Liver (tissue), 9 donors: ENCODE results near the gene CLEC16A. TPM values are rescaled to one million over a fixed set of nuclear protein-coding genes. Genes with fewer than 3 reads are reported as not detected.

ENCODE experiments used
- DNase-seq: peaks from one replicate; pipeline ENCODE4 v3.0.0-alpha.2; 2017; ENCODE audit warnings: low spot score
- H3K27ac ChIP-seq, 2 donors: one replicate each; pipeline ENCODE4 v1.7.0; 2013; ENCODE audit warnings: inconsistent platforms in 2 of 2, low read length in 2 of 2, control low read depth in 1 of 2, low read depth in 1 of 2, mild to moderate bottlenecking in 1 of 2
- H3K27me3 ChIP-seq, 4 donors: one replicate each; pipeline versions ENCODE4 v1.6.1 to v1.7.0; 2013; ENCODE audit warnings: low read length in 3 of 4, inconsistent platforms in 1 of 4, mild to moderate bottlenecking in 1 of 4, moderate library complexity in 1 of 4; ENCODE audit not compliant: control insufficient read depth in 4 of 4, insufficient read depth in 4 of 4
- H3K36me3 ChIP-seq, 4 donors: one replicate each; pipeline versions ENCODE4 v1.6.1 to v1.7.0; 2013; ENCODE audit warnings: low read length in 3 of 4, mild to moderate bottlenecking in 3 of 4, low read depth in 1 of 4, moderate library complexity in 1 of 4; ENCODE audit not compliant: control insufficient read depth in 4 of 4, insufficient read depth in 3 of 4
- H3K4me1 ChIP-seq, 4 donors: one replicate each; pipeline versions ENCODE4 v1.6.1 to v1.7.0; 2013; ENCODE audit warnings: low read length in 3 of 4, mild to moderate bottlenecking in 3 of 4, moderate library complexity in 1 of 4; ENCODE audit not compliant: control insufficient read depth in 4 of 4, insufficient read depth in 4 of 4
- H3K4me3 ChIP-seq, 3 donors: one replicate each; pipeline versions ENCODE4 v1.6.1 to v1.7.0; 2013; ENCODE audit warnings: low read length in 3 of 3, control low read depth in 1 of 3, low read depth in 1 of 3, mild to moderate bottlenecking in 1 of 3
- H3K9ac ChIP-seq, 2 donors: one replicate each; pipeline ENCODE4 v1.7.0; 2013; ENCODE audit warnings: low read length in 2 of 2, mild to moderate bottlenecking in 2 of 2, moderate library complexity in 2 of 2, control low read depth in 1 of 2, low read depth in 1 of 2
- H3K9me3 ChIP-seq, 4 donors: one replicate each; pipeline versions ENCODE4 v1.6.1 to v1.7.0; 2013; ENCODE audit warnings: low read length in 3 of 4; ENCODE audit not compliant: control insufficient read depth in 4 of 4
- ATF3 ChIP-seq: IDR thresholded peaks from 2 replicates; pipeline ENCODE4 v1.6.1; 2016; ENCODE audit warnings: antibody characterized with exemption
- CTCF ChIP-seq: fragments of 150-350 bp; IDR thresholded peaks from 2 replicates; pipeline ENCODE4 v1.5.1; 2017; ENCODE audit warnings: improper control_type of control experiment, low read depth, low read length; ENCODE audit not compliant: missing input control
- EGR1 ChIP-seq, 2 donors: IDR thresholded peaks; 2 replicates each; pipeline ENCODE4 v1.6.1; 2016 to 2018; ENCODE audit warnings: antibody characterized with exemption in 2 of 2, low read depth in 2 of 2
- FOXA1 ChIP-seq: IDR thresholded peaks from 2 replicates; pipeline ENCODE4 v1.6.1; 2016; ENCODE audit warnings: antibody characterized with exemption
- FOXA2 ChIP-seq: IDR thresholded peaks from 2 replicates; pipeline ENCODE4 v1.6.1; 2016; ENCODE audit warnings: antibody characterized with exemption
- GABPA ChIP-seq, 2 donors: IDR thresholded peaks in 1 of 2; conservative IDR thresholded peaks in 1 of 2; 2 replicates each; pipeline ENCODE4 v1.6.1; 2016; ENCODE audit warnings: antibody characterized with exemption in 2 of 2, mild to moderate bottlenecking in 1 of 2, moderate library complexity in 1 of 2
- HNF4A ChIP-seq, 2 donors: conservative IDR thresholded peaks; 2 replicates each; pipeline ENCODE4 v1.6.1; 2016; ENCODE audit warnings: antibody characterized with exemption in 2 of 2, mild to moderate bottlenecking in 2 of 2
- HNF4G ChIP-seq: IDR thresholded peaks from 2 replicates; pipeline ENCODE4 v1.6.1; 2016; ENCODE audit warnings: antibody characterized with exemption
- JUND ChIP-seq, 2 donors: IDR thresholded peaks; 2 replicates each; pipeline ENCODE4 v1.6.1; 2016; ENCODE audit warnings: antibody characterized with exemption in 2 of 2
- NR2F2 ChIP-seq: IDR thresholded peaks from 2 replicates; pipeline ENCODE4 v1.6.1; 2016; ENCODE audit warnings: antibody characterized with exemption
- RAD21 ChIP-seq, 2 donors: IDR thresholded peaks; 2 replicates each; pipeline ENCODE4 v1.6.1; 2016; ENCODE audit warnings: antibody characterized with exemption in 2 of 2, mild to moderate bottlenecking in 2 of 2
- REST ChIP-seq: IDR thresholded peaks from 2 replicates; pipeline ENCODE4 v1.6.1; 2016; ENCODE audit warnings: antibody characterized with exemption, mild to moderate bottlenecking
- RXRA ChIP-seq, 2 donors: IDR thresholded peaks; 2 replicates each; pipeline ENCODE4 v1.6.1; 2017 to 2018; ENCODE audit warnings: antibody characterized with exemption in 2 of 2, mild to moderate bottlenecking in 1 of 2
- SP1 ChIP-seq: IDR thresholded peaks from 2 replicates; pipeline ENCODE4 v1.6.1; 2018; ENCODE audit warnings: antibody characterized with exemption, mild to moderate bottlenecking
- TAF1 ChIP-seq: conservative IDR thresholded peaks from 2 replicates; pipeline ENCODE4 v1.6.1; 2016; ENCODE audit warnings: antibody characterized with exemption, mild to moderate bottlenecking
- YY1 ChIP-seq: IDR thresholded peaks from 2 replicates; pipeline ENCODE4 v1.6.1; 2016; ENCODE audit warnings: antibody characterized with exemption, mild to moderate bottlenecking
- ZBTB33 ChIP-seq: IDR thresholded peaks from 2 replicates; pipeline ENCODE4 v1.6.1; 2016; ENCODE audit warnings: antibody characterized with exemption
- WGBS: extraction: QIAGEN DNeasy Blood & Tissue Kit; methylation state at CpG from one replicate; pipeline ENCODE4 v1.1.7; 2013; 5-methylcytosine and 5-hydroxymethylcytosine counted together
- polyA plus RNA-seq, 2 donors: library from polyadenylated mRNA; stranded (reverse) in 1 of 2; unstranded in 1 of 2; fragments of 200-250 nt in 1 of 2; fragments of >200 nt in 1 of 2; fragmentation: Nextera tagmentation in 1 of 2; extraction: Ambion mirVana in 1 of 2; gene quantifications; one replicate each; pipeline versions ENCODE4 v1.2.1 to v1.2.3, GENCODE V29; 2013 to 2015
- total RNA-seq, 2 donors: library from RNA; depleted of rRNA; stranded (reverse); fragments of >200 nt; gene quantifications; one replicate each; pipeline ENCODE4 v1.2.3, GENCODE V29; 2014
- TF ChIP-seq, protein P1 (sequence below): IDR thresholded peaks from 2 replicates; pipeline ENCODE4 v1.6.1; 2016; ENCODE audit warnings: antibody characterized with exemption
- donor health status: healthy.
- donor health status: healthy.
- donor health status: healthy.
- donor health status: healthy.
- donor health status: healthy.

The CLEC16A gene
- total and polyA plus RNA-seq, 4 donors: 9.7 to 23.0 (median 17.4) TPM

GRCh38 chr16:11170201-11170600 is 225.8 kb downstream of the CLEC16A start (continued):
- no peak for TF ChIP-seq CTCF
- TF ChIP-seq SP1: no peak

DNA sequence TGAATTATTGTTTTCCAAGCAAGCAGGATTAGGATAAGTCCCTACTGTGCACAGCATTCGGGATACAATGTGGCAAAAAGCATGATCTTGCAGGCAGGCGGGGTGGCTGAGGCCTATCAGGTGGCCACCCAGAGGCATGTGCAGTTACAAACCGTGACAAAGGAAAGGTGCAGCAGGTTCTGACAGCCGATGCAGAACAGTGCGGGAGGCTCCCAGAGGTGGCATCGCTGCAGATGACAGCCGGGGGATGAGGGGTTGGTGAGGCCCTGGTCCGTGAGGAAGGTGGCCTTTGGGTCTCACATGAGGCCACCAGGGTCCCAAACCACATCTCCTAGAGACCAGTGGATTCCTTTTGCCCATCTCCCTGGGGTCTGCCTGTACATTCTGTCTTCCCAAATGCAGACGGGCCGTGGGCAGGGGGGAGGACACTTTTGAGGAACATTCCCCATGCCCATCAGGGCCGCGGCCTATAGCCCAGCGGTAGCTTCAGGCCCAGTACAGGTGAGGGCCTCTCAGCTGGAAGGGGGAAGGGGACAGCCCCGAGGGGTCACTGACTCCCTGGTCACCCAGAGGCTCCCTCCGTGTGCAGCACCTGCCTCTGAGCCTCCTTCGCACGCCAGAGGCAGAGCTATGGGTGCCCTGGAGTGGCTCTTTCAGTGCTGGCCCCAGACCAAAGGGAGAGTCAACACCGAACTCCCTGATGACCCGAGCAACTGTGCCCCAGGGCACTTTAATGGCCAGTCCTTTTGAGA is 226.5 kb downstream of the CLEC16A start:
- no peak for DNase-seq
- H3K27ac ChIP-seq: no peak overlapping the region
- 94% methylated on average over 19 of the region's 19 CpGs for WGBS
- peaks cover 0 to 28% (median 7%) of the 10 kb centered on the region in 4 donors for H3K36me3 ChIP-seq
- no peaks in the 10 kb centered on the region for H3K4me1 ChIP-seq
- H3K9ac ChIP-seq: no peak overlapping the region
- H3K27me3 ChIP-seq: no peaks in the 10 kb centered on the region
- H3K9me3 ChIP-seq: no peaks in the 10 kb centered on the region
- H3K4me3 ChIP-seq: no peak overlapping the region
- TF ChIP-seq SP1 (no peak), HNF4G (no peak), ZBTB33 (no peak), RAD21 (IDR thresholded peaks at IDR 0.05) (no peak), NR2F2 (no peak), TAF1 (no peak), JUND (IDR thresholded peaks at IDR 0.05) (no peak), FOXA2 (no peak), REST (no peak), HNF4A (conservative IDR thresholded peaks at IDR 0.05) (no peak), EGR1 (IDR thresholded peaks at IDR 0.05; ENCODE audit: low read depth in 2 of 2) (no peak), YY1 (no peak), GABPA (IDR thresholded peaks at IDR 0.05 in 1 of 2, conservative IDR thresholded peaks at IDR 0.05 in 1 of 2) (no peak), ATF3 (no peak), FOXA1 (no peak), RXRA (IDR thresholded peaks at IDR 0.05) (no peak), CTCF (no peak)
- TF ChIP-seq, protein P1, sequence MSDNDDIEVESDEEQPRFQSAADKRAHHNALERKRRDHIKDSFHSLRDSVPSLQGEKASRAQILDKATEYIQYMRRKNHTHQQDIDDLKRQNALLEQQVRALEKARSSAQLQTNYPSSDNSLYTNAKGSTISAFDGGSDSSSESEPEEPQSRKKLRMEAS: no peak
